ENCODE measurements around the gene CDC25B. TPM values are rescaled to one million over a fixed set of nuclear protein-coding genes. Genes with fewer than 3 reads are reported as not detected.

Gene CDC25B
- total and polyA plus RNA-seq, 2 of the 13 experiments (the other 11 are each of a cell fraction or from before 2014, with no cell fraction given): 14.5 to 19.4 TPM

DNA sequence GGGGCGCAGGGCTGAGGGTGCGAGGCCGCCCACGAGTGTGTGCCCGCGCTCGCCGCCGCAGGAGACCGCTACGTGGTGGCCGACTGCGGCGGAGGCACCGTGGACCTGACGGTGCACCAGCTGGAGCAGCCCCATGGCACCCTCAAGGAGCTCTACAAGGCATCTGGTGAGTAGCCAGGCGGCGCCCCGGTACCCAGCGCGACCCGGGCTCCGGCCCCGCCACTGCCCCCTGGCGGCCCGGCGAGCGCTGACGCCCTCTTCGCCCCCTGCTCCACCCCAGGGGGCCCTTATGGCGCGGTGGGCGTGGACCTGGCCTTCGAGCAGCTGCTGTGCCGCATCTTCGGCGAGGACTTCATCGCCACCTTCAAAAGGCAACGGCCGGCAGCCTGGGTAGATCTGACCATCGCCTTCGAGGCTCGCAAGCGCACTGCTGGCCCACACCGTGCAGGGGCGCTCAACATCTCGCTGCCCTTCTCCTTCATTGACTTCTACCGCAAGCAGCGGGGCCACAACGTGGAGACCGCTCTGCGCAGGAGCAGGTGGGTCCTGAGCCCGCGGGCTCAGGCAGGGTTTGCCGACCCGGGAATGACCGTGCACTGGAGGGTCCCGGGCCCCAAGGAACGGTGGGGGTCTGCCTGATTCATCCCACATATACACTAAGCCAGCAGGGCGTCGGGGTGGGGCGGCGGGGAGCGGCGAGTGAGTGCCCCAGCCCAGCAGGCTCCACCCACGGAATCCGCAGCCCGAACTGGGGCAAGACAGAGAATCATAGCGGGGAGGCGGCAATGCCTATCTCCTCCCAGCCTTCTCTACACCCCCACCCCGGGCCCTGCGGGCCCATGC is 46.2 kb upstream of the CDC25B start (continued):
- TF ChIP-seq, protein P1, sequence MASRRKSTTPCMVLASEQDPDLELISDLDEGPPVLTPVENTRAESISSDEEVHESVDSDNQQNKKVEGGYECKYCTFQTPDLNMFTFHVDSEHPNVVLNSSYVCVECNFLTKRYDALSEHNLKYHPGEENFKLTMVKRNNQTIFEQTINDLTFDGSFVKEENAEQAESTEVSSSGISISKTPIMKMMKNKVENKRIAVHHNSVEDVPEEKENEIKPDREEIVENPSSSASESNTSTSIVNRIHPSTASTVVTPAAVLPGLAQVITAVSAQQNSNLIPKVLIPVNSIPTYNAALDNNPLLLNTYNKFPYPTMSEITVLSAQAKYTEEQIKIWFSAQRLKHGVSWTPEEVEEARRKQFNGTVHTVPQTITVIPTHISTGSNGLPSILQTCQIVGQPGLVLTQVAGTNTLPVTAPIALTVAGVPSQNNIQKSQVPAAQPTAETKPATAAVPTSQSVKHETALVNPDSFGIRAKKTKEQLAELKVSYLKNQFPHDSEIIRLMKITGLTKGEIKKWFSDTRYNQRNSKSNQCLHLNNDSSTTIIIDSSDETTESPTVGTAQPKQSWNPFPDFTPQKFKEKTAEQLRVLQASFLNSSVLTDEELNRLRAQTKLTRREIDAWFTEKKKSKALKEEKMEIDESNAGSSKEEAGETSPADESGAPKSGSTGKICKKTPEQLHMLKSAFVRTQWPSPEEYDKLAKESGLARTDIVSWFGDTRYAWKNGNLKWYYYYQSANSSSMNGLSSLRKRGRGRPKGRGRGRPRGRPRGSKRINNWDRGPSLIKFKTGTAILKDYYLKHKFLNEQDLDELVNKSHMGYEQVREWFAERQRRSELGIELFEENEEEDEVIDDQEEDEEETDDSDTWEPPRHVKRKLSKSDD (CRISPR knock-in tag; IDR thresholded peaks at IDR 0.05; ENCODE audit: low read depth): no peak
- TF ChIP-seq, protein P2, sequence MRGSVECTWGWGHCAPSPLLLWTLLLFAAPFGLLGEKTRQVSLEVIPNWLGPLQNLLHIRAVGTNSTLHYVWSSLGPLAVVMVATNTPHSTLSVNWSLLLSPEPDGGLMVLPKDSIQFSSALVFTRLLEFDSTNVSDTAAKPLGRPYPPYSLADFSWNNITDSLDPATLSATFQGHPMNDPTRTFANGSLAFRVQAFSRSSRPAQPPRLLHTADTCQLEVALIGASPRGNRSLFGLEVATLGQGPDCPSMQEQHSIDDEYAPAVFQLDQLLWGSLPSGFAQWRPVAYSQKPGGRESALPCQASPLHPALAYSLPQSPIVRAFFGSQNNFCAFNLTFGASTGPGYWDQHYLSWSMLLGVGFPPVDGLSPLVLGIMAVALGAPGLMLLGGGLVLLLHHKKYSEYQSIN (CRISPR knock-in tag; IDR thresholded peaks at IDR 0.05; ENCODE audit: borderline replicate concordance): no peak
- TF ChIP-seq GABPA (IDR thresholded peaks at IDR 0.05; ENCODE audit: low read depth, low read length) (no peak), GABPA (CRISPR knock-in tag; IDR thresholded peaks at IDR 0.05; ENCODE audit: low read depth) (no peak), ELF4 (CRISPR knock-in tag; IDR thresholded peaks at IDR 0.05; ENCODE audit: borderline replicate concordance) (no peak), ZNF816 (CRISPR knock-in tag; IDR thresholded peaks at IDR 0.05; ENCODE audit: borderline replicate concordance) (no peak), ZFP1 (CRISPR knock-in tag; IDR thresholded peaks at IDR 0.05) (no peak), KDM4B (CRISPR knock-in tag; IDR thresholded peaks at IDR 0.05) (no peak), ZNF761 (CRISPR knock-in tag; conservative IDR thresholded peaks at IDR 0.05) (no peak), TARDBP (CRISPR knock-in tag; IDR thresholded peaks at IDR 0.05) (no peak), DZIP1 (CRISPR knock-in tag; IDR thresholded peaks at IDR 0.05) (no peak), ZNF644 (CRISPR knock-in tag; IDR thresholded peaks at IDR 0.05; ENCODE audit: low read depth) (no peak), NCOA5 (CRISPR knock-in tag; IDR thresholded peaks at IDR 0.05) (0 out of 2 replicates have a peak, but pooled peaks have one; percentile 9), ZNF784 (CRISPR knock-in tag; IDR thresholded peaks at IDR 0.05; ENCODE audit: borderline replicate concordance) (0 out of 2 replicates have a peak, but pooled peaks have one; percentile 27), THRA (CRISPR knock-in tag; IDR thresholded peaks at IDR 0.05; ENCODE audit: borderline replicate concordance) (peak; percentile 68; the same call in 1 of the 2 replicates)
- TF ChIP-seq, protein P3, sequence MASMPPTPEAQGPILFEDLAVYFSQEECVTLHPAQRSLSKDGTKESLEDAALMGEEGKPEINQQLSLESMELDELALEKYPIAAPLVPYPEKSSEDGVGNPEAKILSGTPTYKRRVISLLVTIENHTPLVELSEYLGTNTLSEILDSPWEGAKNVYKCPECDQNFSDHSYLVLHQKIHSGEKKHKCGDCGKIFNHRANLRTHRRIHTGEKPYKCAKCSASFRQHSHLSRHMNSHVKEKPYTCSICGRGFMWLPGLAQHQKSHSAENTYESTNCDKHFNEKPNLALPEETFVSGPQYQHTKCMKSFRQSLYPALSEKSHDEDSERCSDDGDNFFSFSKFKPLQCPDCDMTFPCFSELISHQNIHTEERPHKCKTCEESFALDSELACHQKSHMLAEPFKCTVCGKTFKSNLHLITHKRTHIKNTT (CRISPR knock-in tag; IDR thresholded peaks at IDR 0.05): no peak
- TF ChIP-seq, protein P4, sequence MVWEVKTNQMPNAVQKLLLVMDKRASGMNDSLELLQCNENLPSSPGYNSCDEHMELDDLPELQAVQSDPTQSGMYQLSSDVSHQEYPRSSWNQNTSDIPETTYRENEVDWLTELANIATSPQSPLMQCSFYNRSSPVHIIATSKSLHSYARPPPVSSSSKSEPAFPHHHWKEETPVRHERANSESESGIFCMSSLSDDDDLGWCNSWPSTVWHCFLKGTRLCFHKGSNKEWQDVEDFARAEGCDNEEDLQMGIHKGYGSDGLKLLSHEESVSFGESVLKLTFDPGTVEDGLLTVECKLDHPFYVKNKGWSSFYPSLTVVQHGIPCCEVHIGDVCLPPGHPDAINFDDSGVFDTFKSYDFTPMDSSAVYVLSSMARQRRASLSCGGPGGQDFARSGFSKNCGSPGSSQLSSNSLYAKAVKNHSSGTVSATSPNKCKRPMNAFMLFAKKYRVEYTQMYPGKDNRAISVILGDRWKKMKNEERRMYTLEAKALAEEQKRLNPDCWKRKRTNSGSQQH (CRISPR knock-in tag; IDR thresholded peaks at IDR 0.05; ENCODE audit: low read depth): no peak

Measured in HepG2 (cell line).